GM10266 (cell line): ENCODE results near the gene CCNF.

ENCODE experiments used
- DNase-seq: peaks from one replicate; pipeline ENCODE4 v3.0.0; 2012; ENCODE audit errors: extremely low spot score
- TF ChIP-seq, protein P1 (sequence below): IDR thresholded peaks from 2 replicates; pipeline ENCODE4 v1.5.1; 2012; ENCODE audit warnings: mild to moderate bottlenecking, low read depth; ENCODE audit not compliant: control insufficient read depth, insufficient read depth; ENCODE audit errors: missing control alignments

Gene CCNF

DNA sequence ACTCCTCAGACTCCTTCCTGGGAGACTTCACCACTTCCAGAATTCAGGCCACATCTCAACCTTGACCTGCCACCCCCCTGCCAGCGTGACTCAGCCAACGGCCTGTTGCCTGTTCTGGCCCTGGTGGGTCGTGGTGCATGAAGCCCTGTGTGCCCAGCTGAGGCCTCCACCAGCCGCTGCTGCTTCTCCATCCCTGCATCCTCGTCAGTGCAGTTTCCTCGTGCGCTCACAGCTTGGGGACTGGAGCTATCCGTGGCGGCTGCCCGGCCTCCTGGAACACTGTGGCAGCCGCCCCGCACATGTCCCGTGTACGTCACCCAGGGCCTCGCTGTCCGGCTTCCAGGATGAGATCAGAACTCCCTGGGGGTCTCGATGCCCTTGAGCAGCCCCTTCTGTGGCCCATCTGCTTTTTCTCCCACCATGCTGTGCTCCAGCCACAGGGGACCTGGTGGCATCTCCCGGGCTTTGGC lies 22.6 kb downstream of the CCNF start:
- TF ChIP-seq, protein P1, sequence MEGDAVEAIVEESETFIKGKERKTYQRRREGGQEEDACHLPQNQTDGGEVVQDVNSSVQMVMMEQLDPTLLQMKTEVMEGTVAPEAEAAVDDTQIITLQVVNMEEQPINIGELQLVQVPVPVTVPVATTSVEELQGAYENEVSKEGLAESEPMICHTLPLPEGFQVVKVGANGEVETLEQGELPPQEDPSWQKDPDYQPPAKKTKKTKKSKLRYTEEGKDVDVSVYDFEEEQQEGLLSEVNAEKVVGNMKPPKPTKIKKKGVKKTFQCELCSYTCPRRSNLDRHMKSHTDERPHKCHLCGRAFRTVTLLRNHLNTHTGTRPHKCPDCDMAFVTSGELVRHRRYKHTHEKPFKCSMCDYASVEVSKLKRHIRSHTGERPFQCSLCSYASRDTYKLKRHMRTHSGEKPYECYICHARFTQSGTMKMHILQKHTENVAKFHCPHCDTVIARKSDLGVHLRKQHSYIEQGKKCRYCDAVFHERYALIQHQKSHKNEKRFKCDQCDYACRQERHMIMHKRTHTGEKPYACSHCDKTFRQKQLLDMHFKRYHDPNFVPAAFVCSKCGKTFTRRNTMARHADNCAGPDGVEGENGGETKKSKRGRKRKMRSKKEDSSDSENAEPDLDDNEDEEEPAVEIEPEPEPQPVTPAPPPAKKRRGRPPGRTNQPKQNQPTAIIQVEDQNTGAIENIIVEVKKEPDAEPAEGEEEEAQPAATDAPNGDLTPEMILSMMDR, result no peak
- DNase-seq, result no peak

DNA sequence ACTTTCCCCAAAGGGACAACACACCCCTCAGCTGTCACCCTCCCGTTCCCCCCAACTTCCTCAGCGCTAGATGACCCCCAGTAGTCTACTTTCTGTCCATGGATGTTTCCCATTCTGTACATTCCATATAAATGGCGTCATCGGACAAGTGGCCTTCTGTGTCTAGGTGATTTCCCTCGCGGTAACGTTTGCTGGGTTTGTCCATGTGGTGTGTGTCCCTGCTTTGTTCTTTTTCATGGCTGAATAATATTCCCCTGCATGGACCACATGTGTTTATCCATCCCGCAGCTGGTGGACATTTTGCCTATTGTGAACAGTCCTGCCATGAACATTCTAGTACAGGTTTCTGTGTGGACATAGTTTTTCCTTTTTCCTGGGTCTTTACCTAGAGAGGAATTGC lies 23.4 kb downstream of the CCNF start:
- TF ChIP-seq, protein P1, result no peak

DNA sequence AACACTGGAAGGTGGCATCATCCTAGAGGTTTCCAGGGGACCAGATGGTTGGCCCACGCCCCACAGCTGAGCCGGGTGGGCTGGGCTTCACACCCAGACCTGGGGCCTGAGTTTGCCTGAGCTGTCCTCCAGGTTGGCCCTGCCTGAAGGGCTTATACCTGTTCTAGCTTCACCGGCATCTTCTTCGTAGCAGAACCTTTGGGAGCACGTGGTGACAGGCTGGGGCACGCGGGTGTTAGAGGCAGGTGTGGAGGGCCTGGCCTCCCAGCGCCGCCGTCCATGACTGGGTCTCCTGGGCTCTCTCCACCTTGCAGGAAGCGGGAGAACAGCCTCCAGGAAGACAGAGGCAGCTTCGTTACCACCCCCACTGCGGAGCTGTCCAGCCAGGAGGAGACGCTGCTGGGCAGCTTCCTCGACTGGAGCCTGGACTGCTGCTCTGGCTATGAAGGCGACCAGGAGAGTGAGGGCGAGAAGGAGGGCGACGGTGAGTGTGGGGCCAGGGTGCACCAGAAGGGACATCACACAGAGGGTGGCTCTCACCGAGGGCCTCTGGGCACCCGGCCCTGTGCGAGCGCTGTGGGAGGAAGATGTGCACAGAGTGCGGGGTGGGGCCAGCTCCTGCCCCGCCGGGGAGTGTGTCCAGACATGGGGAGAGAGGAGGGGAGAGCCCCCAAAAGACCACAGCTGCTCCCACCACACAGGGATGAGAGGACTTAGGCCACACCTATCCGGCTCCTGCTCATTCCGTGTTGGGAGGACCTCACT lies 26.0 kb downstream of the CCNF start:
- TF ChIP-seq, protein P1, result no peak

More for the DNA sequence above, 23.4 kb downstream of the CCNF start:
- no peak for DNase-seq

DNA sequence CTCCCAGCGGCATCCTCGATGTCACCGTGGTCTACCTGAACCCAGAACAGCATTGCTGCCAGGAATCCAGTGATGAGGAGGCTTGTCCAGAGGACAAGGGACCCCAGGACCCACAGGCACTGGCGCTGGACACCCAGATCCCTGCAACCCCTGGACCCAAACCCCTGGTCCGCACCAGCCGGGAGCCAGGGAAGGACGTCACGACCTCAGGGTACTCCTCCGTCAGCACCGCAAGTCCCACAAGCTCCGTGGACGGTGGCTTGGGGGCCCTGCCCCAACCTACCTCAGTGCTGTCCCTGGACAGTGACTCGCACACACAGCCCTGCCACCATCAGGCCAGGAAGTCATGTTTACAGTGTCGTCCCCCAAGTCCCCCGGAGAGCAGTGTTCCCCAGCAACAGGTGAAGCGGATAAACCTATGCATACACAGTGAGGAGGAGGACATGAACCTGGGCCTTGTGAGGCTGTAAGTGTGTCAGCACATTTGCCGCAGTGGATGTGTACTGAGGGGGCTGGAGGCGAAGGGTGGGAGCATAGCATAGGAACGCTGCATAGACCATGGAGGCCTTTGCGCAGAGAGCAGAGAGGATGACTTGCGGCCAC lies 27.4 kb downstream of the CCNF start:
- TF ChIP-seq, protein P1, result no peak
- no peak for DNase-seq

More for the DNA sequence above, 26.0 kb downstream of the CCNF start:
- DNase-seq, result no peak

DNA sequence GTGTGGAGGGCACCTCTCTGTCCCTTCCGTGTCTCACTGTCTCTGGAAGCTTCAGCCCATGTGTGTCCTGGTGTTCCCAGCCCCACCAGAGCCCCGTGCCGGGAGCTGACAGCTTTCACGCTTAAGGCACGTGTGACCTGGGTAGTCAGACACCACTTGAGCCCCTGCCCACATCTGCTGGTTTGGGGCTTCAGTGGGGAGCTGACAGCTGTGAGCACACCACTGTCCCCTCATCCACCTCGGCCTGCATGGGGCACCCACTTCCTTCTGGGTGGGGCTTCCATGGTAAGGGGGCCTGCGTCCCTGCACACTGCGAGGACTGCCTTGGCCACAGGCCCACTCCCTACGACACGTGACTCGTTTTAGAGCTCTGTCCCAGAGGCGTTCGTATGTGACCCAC lies 28.0 kb downstream of the CCNF start:
- DNase-seq, result no peak
- TF ChIP-seq, protein P1, result no peak

DNA sequence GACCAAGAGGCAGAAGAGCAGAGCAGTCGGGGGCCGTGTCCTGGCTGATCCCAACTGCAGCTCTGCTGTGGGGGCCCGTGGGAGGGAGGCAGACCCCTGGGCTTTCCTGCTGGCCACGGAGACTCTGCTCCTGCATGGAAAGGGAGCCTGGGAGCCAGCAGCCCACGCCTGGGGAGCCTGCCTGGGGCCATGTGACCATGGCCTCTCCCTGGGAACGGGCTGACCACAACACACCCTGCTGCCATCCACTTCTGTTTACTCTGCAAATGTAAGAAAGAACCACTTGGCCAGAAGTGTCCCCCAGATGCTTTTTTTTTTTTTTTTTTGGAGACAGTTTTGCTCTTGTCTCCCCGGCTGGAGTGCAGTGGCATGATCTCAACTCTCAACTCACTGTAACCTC lies 28.7 kb downstream of the CCNF start:
- no peak for DNase-seq
- TF ChIP-seq, protein P1, result no peak
